Measurements from ENCODE around the gene RAPGEF5. TPM values are rescaled to one million over a fixed set of nuclear protein-coding genes. Genes with fewer than 3 reads are reported as not detected.

RAPGEF5 gene
- total RNA-seq, 1 experiment from 2014 or later: 16.4 TPM

DNA sequence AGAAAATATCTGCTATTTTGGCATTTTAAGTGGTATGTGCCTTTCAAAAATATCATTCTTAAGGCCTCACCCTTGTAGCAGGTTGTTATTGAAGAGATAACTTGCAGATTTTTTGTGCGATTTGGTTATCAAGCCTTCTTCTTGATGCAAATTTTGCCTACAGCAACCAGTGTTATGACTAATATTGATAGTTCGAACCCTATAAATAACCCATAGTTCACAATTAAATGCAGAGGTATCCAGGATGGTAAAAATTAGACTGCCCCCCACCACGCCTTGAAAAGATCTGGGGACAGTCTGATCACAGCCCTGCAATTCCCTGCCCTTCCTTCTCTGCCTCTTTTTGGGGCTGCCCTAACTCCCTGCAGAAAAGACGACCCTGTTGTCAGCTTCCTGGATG is 28.4 kb upstream of the RAPGEF5 start:
- CTCF ChIA-PET: no interaction called here
- no peak for DNase-seq
- no peaks in the 10 kb centered on the region for H3K79me2 ChIP-seq (ENCODE audit: low read depth)
- no peaks in the 10 kb centered on the region for H3K27me3 ChIP-seq (ENCODE audit: insufficient read depth, low read depth)
- intact Hi-C loops (cut with micrococcal nuclease; ENCODE audit: unreplicated experiment): no loop called here
- H3K27ac ChIP-seq: no peak overlapping the region
- no peaks in the 10 kb centered on the region for H3K36me3 ChIP-seq (ENCODE audit: low read depth)
- H4K20me1 ChIP-seq (ENCODE audit: insufficient read depth): no peaks in the 10 kb centered on the region
- H3F3A ChIP-seq (ENCODE audit: insufficient read depth, low read depth): no peaks in the 10 kb centered on the region
- H3K4me3 ChIP-seq: no peak overlapping the region
- H2AFZ ChIP-seq: no peak overlapping the region
- BruUV-seq (replicated peaks): no TSS peak
- H3K9me2 ChIP-seq (ENCODE audit: insufficient read depth): no peaks in the 10 kb centered on the region
- H3K9me3 ChIP-seq (ENCODE audit: insufficient read depth, low read depth): no peaks in the 10 kb centered on the region
- H3K4me2 ChIP-seq: no peak overlapping the region
- no peaks in the 10 kb centered on the region for H3K4me1 ChIP-seq (replicated peaks; ENCODE audit: insufficient read depth)
- TF ChIP-seq EZH2 (IDR thresholded peaks at IDR 0.05; ENCODE audit: low read depth): no peak
- TF ChIP-seq CTCF (conservative IDR thresholded peaks at IDR 0.05): no peak
- POLR2A ChIA-PET (ENCODE audit: unreplicated experiment): no interaction called here

- DNase-seq: no peak
- no peak overlapping the region for H3K4me3 ChIP-seq
- no peaks in the 10 kb centered on the region for H3F3A ChIP-seq (ENCODE audit: insufficient read depth, low read depth)
- no peaks in the 10 kb centered on the region for H3K27me3 ChIP-seq (ENCODE audit: insufficient read depth, low read depth)
- H4K20me1 ChIP-seq (ENCODE audit: insufficient read depth): no peaks in the 10 kb centered on the region
- H3K36me3 ChIP-seq (ENCODE audit: low read depth): no peaks in the 10 kb centered on the region
- POLR2A ChIA-PET (ENCODE audit: unreplicated experiment): no interaction called here
- intact Hi-C loops (cut with micrococcal nuclease; ENCODE audit: unreplicated experiment): no loop called here
- CTCF ChIA-PET: no interaction called here
- H3K4me2 ChIP-seq: no peak overlapping the region
- no peak overlapping the region for H3K27ac ChIP-seq
- TF ChIP-seq CTCF (conservative IDR thresholded peaks at IDR 0.05) (no peak), EZH2 (IDR thresholded peaks at IDR 0.05; ENCODE audit: low read depth) (no peak)
- H3K9me3 ChIP-seq (ENCODE audit: insufficient read depth, low read depth): no peaks in the 10 kb centered on the region
- no peak overlapping the region for H2AFZ ChIP-seq
- H3K9me2 ChIP-seq (ENCODE audit: insufficient read depth): 0 out of 2 replicates have a peak, but pooled peaks cover 7% of the 10 kb centered on the region
- H3K4me1 ChIP-seq (replicated peaks; ENCODE audit: insufficient read depth): no peaks in the 10 kb centered on the region
- BruUV-seq (replicated peaks): no TSS peak
- H3K79me2 ChIP-seq (ENCODE audit: low read depth): no peaks in the 10 kb centered on the region
Observed at GRCh38 chr7:22380333-22380732, 23.4 kb upstream of the RAPGEF5 start.

DNA sequence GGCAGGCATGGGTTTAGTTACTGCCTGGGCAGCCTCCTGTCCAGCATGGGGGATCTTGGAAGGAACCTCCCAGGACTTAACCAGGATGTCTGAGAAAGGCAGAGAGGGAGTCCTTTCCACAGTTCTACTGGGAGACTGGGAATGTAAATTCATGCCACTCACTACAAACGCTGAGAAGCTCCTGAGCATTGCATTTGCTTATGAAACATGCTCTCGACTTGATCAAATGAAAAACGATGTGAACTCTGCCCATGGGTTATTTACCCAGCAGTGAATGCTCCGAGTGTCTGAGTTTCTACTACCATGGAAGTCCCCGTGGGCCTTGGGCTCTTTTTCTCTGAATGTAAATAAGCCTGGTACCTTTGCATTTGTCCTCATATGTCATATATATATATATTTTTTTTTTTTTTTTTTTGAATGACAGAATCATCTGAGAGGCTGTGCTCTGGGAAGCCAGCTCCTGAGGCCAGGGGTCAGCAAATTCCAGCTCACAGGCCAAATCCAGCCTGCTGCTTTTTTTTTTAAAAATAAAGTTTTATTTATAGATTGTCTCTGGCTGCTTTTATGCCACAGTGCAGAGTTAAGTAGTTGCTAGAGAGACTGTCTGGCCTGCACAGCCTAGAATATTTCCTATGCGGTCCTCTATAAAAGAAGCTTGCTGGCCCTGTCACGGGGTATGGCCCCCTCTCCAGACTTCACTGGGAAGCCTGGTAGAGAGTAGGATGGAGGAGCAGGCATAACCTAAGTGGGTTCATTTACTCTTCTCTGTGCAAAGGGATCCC is 21.4 kb upstream of the RAPGEF5 start:
- Histone ChIP-seq H3K4me1 (replicated peaks; ENCODE audit: insufficient read depth) (peaks cover under 1% of the 10 kb centered on the region; the same call in 1 of the 2 replicates), H3K79me2 (ENCODE audit: low read depth) (no peaks in the 10 kb centered on the region), H2AFZ (no peak overlapping the region), H3K4me2 (no peak overlapping the region), H3F3A (ENCODE audit: insufficient read depth, low read depth) (no peaks in the 10 kb centered on the region), H3K36me3 (ENCODE audit: low read depth) (no peaks in the 10 kb centered on the region), H3K4me3 (no peak overlapping the region), H3K9me2 (ENCODE audit: insufficient read depth) (0 out of 2 replicates have a peak, but pooled peaks cover 7% of the 10 kb centered on the region), H3K9me3 (ENCODE audit: insufficient read depth, low read depth) (no peaks in the 10 kb centered on the region), H4K20me1 (ENCODE audit: insufficient read depth) (no peaks in the 10 kb centered on the region), H3K27ac (no peak overlapping the region), H3K27me3 (ENCODE audit: insufficient read depth, low read depth) (no peaks in the 10 kb centered on the region)
- TF ChIP-seq CTCF (conservative IDR thresholded peaks at IDR 0.05) (no peak), EZH2 (IDR thresholded peaks at IDR 0.05; ENCODE audit: low read depth) (no peak)
- POLR2A ChIA-PET (ENCODE audit: unreplicated experiment): no interaction called here
- CTCF ChIA-PET: no interaction called here
- intact Hi-C loops (cut with micrococcal nuclease; ENCODE audit: unreplicated experiment): no loop called here
- BruUV-seq (replicated peaks): no TSS peak
- DNase-seq: no peak
